H9 (cell line): ENCODE results near the gene RASAL1. TPM values are rescaled to one million over a fixed set of nuclear protein-coding genes. Genes with fewer than 3 reads are reported as not detected.

ENCODE experiments used
- DNase-seq: peaks from one replicate; pipeline ENCODE4 v3.0.0-alpha.2; 2017
- H2AFZ ChIP-seq: one replicate; pipeline ENCODE4 v1.6.1; 2013; ENCODE audit warnings: mild to moderate bottlenecking, low read length, control low read depth, moderate library complexity
- H2AK5ac ChIP-seq: 2 replicates; pipeline ENCODE4 v1.6.1; 2013; ENCODE audit warnings: low read length, control low read depth, mixed read lengths; ENCODE audit not compliant: insufficient read length
- H2BK120ac ChIP-seq: one replicate; pipeline ENCODE4 v1.6.1; 2013; ENCODE audit warnings: low read depth, mild to moderate bottlenecking, low read length, control low read depth, inconsistent platforms; ENCODE audit not compliant: poor library complexity, severe bottlenecking
- H2BK12ac ChIP-seq: 2 replicates; pipeline ENCODE4 v1.6.1; 2013; ENCODE audit warnings: low read length, control low read depth, mixed read lengths, low read depth; ENCODE audit not compliant: insufficient read length
- H2BK15ac ChIP-seq: 2 replicates; pipeline ENCODE4 v1.6.1; 2013; ENCODE audit warnings: low read depth, low read length, control low read depth
- H2BK20ac ChIP-seq: one replicate; pipeline ENCODE4 v1.6.1; 2013; ENCODE audit warnings: low read depth, mild to moderate bottlenecking, low read length, control low read depth, inconsistent platforms; ENCODE audit not compliant: poor library complexity, severe bottlenecking
- H2BK5ac ChIP-seq: 2 replicates; pipeline ENCODE4 v1.6.1; 2013; ENCODE audit warnings: low read length, control low read depth, mixed read lengths; ENCODE audit not compliant: insufficient read length
- H3K14ac ChIP-seq: 2 replicates; pipeline ENCODE4 v1.6.1; 2013; ENCODE audit warnings: low read length, control low read depth; ENCODE audit not compliant: insufficient read depth
- H3K18ac ChIP-seq: 2 replicates; pipeline ENCODE4 v1.6.1; 2013; ENCODE audit warnings: low read depth, mild to moderate bottlenecking, mixed read lengths, low read length, control low read depth; ENCODE audit not compliant: insufficient read length
- H3K23ac ChIP-seq: 2 replicates; pipeline ENCODE4 v1.6.1; 2013; ENCODE audit warnings: low read length, control low read depth, mixed read lengths, low read depth; ENCODE audit not compliant: insufficient read length
- H3K23me2 ChIP-seq: 2 replicates; pipeline ENCODE4 v1.6.1; 2013; ENCODE audit warnings: low read depth, mild to moderate bottlenecking, mixed read lengths, low read length, control low read depth; ENCODE audit not compliant: insufficient read length, poor library complexity, severe bottlenecking
- H3K27ac ChIP-seq: 2 replicates; pipeline ENCODE4 v1.5.1; 2013; ENCODE audit warnings: low read length, control low read depth, mixed read lengths, low read depth; ENCODE audit not compliant: insufficient read length
- H3K27me3 ChIP-seq: 2 replicates; pipeline ENCODE4 v1.6.1; 2013; ENCODE audit warnings: low read length, control low read depth, inconsistent platforms; ENCODE audit not compliant: insufficient read depth
- H3K4ac ChIP-seq: 2 replicates; pipeline ENCODE4 v1.6.1; 2013; ENCODE audit warnings: low read depth, mild to moderate bottlenecking, control low read depth, inconsistent platforms, low read length, moderate library complexity
- H3K4me1 ChIP-seq: 2 replicates; pipeline ENCODE4 v1.6.1; 2013; ENCODE audit warnings: low read length, control low read depth, inconsistent platforms; ENCODE audit not compliant: insufficient read depth
- H3K4me2 ChIP-seq: 2 replicates; pipeline ENCODE4 v1.6.1; 2013; ENCODE audit warnings: low read length, control low read depth, mixed read lengths; ENCODE audit not compliant: insufficient read length, insufficient read depth
- H3K56ac ChIP-seq: 2 replicates; pipeline ENCODE4 v1.6.1; 2013; ENCODE audit warnings: low read depth, mild to moderate bottlenecking, mixed read lengths, low read length, control low read depth; ENCODE audit not compliant: insufficient read length
- H3K79me1 ChIP-seq: 2 replicates; pipeline ENCODE4 v1.6.1; 2013; ENCODE audit warnings: low read depth, mild to moderate bottlenecking, moderate library complexity, low read length, control low read depth, inconsistent platforms; ENCODE audit not compliant: insufficient read depth, poor library complexity, severe bottlenecking
- H3K79me2 ChIP-seq: 2 replicates; pipeline ENCODE4 v1.6.1; 2013; ENCODE audit warnings: low read length, control low read depth, inconsistent platforms; ENCODE audit not compliant: insufficient read depth
- H3K9ac ChIP-seq: 2 replicates; pipeline ENCODE4 v1.6.1; 2013; ENCODE audit warnings: low read length, control low read depth, mixed read lengths; ENCODE audit not compliant: insufficient read length; ENCODE audit errors: extremely low read depth
- H3K9me3 ChIP-seq: one replicate; pipeline ENCODE4 v1.6.1; 2013; ENCODE audit warnings: low read depth, low read length, inconsistent platforms; ENCODE audit not compliant: control insufficient read depth
- H3T11ph ChIP-seq: one replicate; pipeline ENCODE4 v1.6.1; 2013; ENCODE audit warnings: mild to moderate bottlenecking, low read length, control low read depth, inconsistent platforms
- H4K20me1 ChIP-seq: one replicate; pipeline ENCODE4 v1.6.1; 2013; ENCODE audit not compliant: control insufficient read depth, insufficient read length, insufficient read depth
- H4K5ac ChIP-seq: 2 replicates; pipeline ENCODE4 v1.6.1; 2013; ENCODE audit warnings: low read depth, mild to moderate bottlenecking, mixed read lengths, low read length, control low read depth; ENCODE audit not compliant: insufficient read length
- H4K8ac ChIP-seq: replicated peaks from 2 replicates; pipeline ENCODE4 v1.6.1; 2013; ENCODE audit warnings: low read length, control low read depth, mixed read lengths, low read depth; ENCODE audit not compliant: insufficient read length
- H4K91ac ChIP-seq: 2 replicates; pipeline ENCODE4 v1.6.1; 2013; ENCODE audit warnings: low read depth, mild to moderate bottlenecking, moderate library complexity, mixed read lengths, low read length, control low read depth; ENCODE audit not compliant: insufficient read length
- H3K27ac Mint-ChIP-seq, 3 experiments: 2 replicates in 2 of 3; 3 replicates in 1 of 3; pipeline ENCODE4 v1.8.0; 2020 to 2021; ENCODE audit warnings: mixed read lengths in 3 of 3, mild to moderate bottlenecking in 1 of 3, moderate library complexity in 1 of 3
- H3K27me3 Mint-ChIP-seq: 2 replicates; pipeline ENCODE4 v1.8.0; 2021; ENCODE audit warnings: low read depth, mild to moderate bottlenecking, moderate library complexity, mixed read lengths
- H3K36me3 Mint-ChIP-seq, 3 experiments: 2 replicates in 2 of 3; 3 replicates in 1 of 3; pipeline ENCODE4 v1.8.0; 2020 to 2021; ENCODE audit warnings: low read depth in 3 of 3, mixed read lengths in 3 of 3; ENCODE audit not compliant: insufficient read depth in 1 of 3
- H3K4me1 Mint-ChIP-seq, 2 experiments: 2 replicates each; pipeline ENCODE4 v1.8.0; 2020; ENCODE audit warnings: mixed read lengths in 2 of 2
- H3K4me3 Mint-ChIP-seq, 2 experiments: 2 replicates in 1 of 2; 3 replicates in 1 of 2; pipeline ENCODE4 v1.8.0; 2020 to 2021; ENCODE audit warnings: mild to moderate bottlenecking in 2 of 2, mixed read lengths in 2 of 2, moderate library complexity in 1 of 2
- H3K9me3 Mint-ChIP-seq, 2 experiments: 2 replicates in 1 of 2; 3 replicates in 1 of 2; pipeline ENCODE4 v1.8.0; 2020; ENCODE audit warnings: mild to moderate bottlenecking in 2 of 2, mixed read lengths in 2 of 2, moderate library complexity in 1 of 2
- CTCF ChIP-seq: fragments of 200-600 bp; sonication (generic); conservative IDR thresholded peaks from 3 replicates; pipeline ENCODE4 v1.8.0; 2021; ENCODE audit warnings: antibody characterized with exemption, mild to moderate bottlenecking
- WGBS: extraction: QIAGEN DNeasy Blood & Tissue Kit; methylation state at CpG from one replicate; pipeline ENCODE4 v1.1.7; 2013; ENCODE audit warnings: missing lambda C conversion rate, low lambda C conversion rate, mixed read lengths; ENCODE audit not compliant: insufficient read length; ENCODE audit errors: extremely low coverage; 5-methylcytosine and 5-hydroxymethylcytosine counted together
- total RNA-seq: library from RNA; stranded (reverse); gene quantifications from 2 replicates; pipeline ENCODE4 v1.2.1, GENCODE V29; 2021

The RASAL1 gene
- total RNA-seq, 1 experiment from 2014 or later, result 2.3 TPM

- Histone ChIP-seq H3K4me1 (no peaks in the 10 kb centered on the region), H3K79me2 (no peaks in the 10 kb centered on the region), H3K27ac (no peak overlapping the region), H4K20me1 (no peaks in the 10 kb centered on the region), H2BK5ac (no peak overlapping the region), H3K9me3 (no peaks in the 10 kb centered on the region), H3K4me2 (no peak overlapping the region), H2BK15ac (no peak overlapping the region), H4K5ac (no peak overlapping the region), H3K56ac (no peak overlapping the region), H2BK120ac (no peak overlapping the region), H4K91ac (no peak overlapping the region), H2AFZ (no peak overlapping the region), H3K79me1 (no peaks in the 10 kb centered on the region), H2BK12ac (no peak overlapping the region), H4K8ac (no peak overlapping the region), H3K23ac (no peak overlapping the region), H2AK5ac (no peak overlapping the region), H3K18ac (no peak overlapping the region), H3T11ph (no peak overlapping the region), H3K23me2 (peaks cover 6% of the 10 kb centered on the region), H3K14ac (no peak overlapping the region), H3K9ac (no peak overlapping the region), H2BK20ac (no peak overlapping the region), H3K4ac (no peak overlapping the region), H3K27me3 (peaks cover 14% of the 10 kb centered on the region; the same call in 1 of the 2 replicates)
- Mint-ChIP-seq H3K36me3 (no peaks in the 10 kb centered on the region; a peak in 1 of 7 replicates), H3K9me3 (no peaks in the 10 kb centered on the region), H3K4me1 (peaks cover 10 to 30% of the 10 kb centered on the region in 2 experiments), H3K27me3 (peaks cover 56% of the 10 kb centered on the region), H3K4me3 (no peak overlapping the region), H3K27ac (no peak overlapping the region)
- WGBS, result no CpG with 5 or more reads among the region's 3 CpGs
- no peak for DNase-seq
- no peak for TF ChIP-seq CTCF
Measured at GRCh38 chr12:113073586-113073985, 62.0 kb downstream of the RASAL1 start.
